Stimulated activated CD8-positive, alpha-beta memory T cell treated with anti-CD3 and anti-CD28 coated beads, Interleukin-15, amount 100 ng/mL, for 24 hours (primary cell): ENCODE data around the gene KRT78.

ENCODE experiments used
- DNase-seq: peaks from one replicate; pipeline ENCODE4 v3.0.0-alpha.2; 2020; ENCODE audit warnings: low read depth

Gene KRT78

GRCh38 chr12:52812749-52813148, 36.0 kb downstream of the KRT78 start:
- DNase-seq, result no peak

- DNase-seq, result no peak
Observed at GRCh38 chr12:52812073-52812400, 36.8 kb downstream of the KRT78 start.

GRCh38 chr12:52811191-52812072, 37.4 kb downstream of the KRT78 start:
- DNase-seq, result no peak

DNA sequence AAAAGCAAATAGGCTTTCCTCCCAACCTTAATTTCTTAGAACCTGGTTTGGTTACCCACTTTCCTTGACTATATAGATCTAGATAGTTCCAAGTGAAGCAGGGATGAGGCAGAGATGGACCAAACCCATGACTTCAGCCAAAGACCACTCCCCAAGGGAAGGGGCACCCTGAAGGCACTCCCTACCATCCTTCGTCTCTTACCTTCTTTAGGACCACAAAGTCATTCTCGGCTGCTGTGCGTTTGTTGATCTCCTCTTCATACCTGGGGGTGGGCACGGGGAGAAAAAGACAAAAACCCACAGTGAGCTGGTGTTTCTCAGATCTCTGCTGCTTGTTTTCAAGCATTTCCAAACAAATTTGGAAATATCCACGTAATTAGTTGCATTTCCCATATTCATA, 38.2 kb downstream of the KRT78 start:
- DNase-seq, result no peak

GRCh38 chr12:52809166-52809565, 39.6 kb downstream of the KRT78 start:
- DNase-seq, result no peak

- no peak for DNase-seq
Observed at GRCh38 chr12:52808573-52809160, 40.1 kb downstream of the KRT78 start.

- no peak for DNase-seq
Observed at GRCh38 chr12:52807544-52808470, 41.0 kb downstream of the KRT78 start.

GRCh38 chr12:52806821-52807543, 41.8 kb downstream of the KRT78 start:
- DNase-seq, result no peak

DNA sequence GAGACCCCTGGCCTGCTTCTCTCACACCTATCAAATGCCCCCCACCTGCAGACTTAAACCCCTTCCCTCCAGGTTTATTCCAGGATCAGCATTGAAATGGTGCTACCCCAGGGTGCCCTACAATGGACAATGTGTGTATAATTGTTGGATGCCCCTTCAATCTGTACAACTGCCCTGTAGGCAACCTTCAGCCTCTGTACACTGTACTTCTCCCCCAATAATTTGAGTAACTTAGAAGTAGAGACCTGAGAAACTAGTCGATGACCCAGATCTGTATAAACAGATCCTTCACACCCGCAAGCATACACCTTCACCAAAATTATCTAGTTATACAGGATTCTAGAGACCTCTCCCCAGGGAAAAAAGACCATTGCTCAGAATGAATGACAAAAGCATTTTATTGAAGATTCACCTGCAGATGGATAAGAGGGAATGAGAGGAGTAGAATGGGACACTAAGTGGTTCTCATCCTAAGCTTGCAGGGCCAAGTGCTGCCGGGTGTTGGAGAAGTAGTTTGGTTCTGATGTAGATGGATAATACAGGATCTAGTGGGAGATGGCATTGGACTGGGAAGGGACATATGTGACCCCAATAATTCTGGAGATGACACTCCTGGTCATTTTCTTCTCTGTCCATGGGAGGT, 42.5 kb downstream of the KRT78 start:
- DNase-seq, result no peak

DNA sequence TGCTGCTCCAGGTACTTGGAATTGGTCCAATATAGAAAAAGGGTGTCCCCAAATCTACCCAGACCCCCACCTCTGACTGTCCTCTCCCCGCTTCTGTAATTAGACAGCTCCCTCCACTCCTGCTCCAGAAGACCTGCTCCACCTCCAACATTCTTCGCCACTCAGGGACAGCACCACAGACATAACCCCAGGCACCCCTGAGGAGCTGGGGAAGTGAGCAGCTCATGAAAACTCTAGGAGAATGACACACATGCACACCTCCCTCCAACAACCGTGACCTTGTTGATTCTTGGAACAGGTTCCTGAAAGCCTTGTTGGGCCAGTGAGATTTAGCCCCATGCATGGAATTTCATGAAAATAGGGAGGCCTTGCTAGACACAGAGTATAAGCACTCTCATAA, 43.1 kb downstream of the KRT78 start:
- DNase-seq, result no peak

DNA sequence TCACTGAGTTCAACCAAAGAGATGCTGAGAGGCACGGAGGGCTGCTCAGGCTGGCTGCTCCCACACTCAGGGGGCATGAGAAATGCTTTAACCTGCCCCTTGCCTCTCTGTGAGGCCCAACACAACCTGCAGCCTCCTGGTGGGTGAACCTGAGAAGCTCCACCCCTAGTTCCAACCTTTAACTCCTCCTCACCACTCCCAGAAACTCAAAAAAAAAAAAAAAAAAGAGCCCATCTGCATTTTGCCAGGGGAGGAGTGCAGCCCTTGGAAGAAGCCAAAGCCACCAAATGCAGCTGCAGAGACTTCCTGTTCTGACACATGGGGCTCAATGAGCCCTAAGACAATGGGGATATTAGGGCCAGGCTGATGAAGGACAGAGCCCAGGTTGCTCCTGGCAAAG, 43.8 kb downstream of the KRT78 start:
- no peak for DNase-seq

DNA sequence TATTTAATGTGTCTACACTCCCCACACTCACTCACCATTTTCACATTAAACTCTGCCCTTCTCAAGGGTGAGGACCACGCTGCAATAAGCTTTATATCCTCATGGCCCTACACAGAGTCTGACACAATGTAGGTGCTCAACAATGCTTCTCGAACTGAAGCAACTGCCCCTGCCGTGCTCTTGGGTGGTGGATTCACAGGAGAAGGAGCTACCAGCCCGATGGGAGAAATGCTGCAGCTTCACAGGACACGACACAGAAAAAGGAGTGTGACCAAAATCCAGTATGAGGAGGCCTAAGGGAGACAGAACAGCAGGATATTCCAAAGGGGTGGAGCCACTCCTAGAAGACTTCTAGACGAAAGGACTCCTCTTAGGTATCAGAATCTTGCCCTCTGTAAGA, 46.4 kb downstream of the KRT78 start:
- no peak for DNase-seq

DNA sequence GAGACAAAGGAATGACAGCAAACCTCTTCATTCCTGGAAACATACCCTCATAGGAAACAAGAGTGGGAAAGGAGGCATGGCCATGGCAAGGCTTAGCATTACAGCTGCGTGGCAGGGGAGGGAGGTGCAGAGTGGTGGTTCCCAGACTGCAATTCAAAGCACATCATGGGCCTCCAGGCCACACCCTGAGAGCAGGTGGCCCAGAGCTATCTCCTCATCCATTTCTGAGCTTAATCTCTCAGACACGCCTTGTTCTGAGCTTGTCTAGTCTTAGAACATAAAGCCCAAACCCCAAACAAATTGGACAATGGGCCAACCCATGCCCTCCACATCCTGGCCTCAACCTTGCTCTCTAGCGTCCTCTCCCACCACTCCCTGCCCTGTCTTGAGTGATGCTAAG, 47.0 kb downstream of the KRT78 start:
- no peak for DNase-seq

GRCh38 chr12:52800259-52800917, 48.4 kb downstream of the KRT78 start:
- DNase-seq, result no peak

DNA sequence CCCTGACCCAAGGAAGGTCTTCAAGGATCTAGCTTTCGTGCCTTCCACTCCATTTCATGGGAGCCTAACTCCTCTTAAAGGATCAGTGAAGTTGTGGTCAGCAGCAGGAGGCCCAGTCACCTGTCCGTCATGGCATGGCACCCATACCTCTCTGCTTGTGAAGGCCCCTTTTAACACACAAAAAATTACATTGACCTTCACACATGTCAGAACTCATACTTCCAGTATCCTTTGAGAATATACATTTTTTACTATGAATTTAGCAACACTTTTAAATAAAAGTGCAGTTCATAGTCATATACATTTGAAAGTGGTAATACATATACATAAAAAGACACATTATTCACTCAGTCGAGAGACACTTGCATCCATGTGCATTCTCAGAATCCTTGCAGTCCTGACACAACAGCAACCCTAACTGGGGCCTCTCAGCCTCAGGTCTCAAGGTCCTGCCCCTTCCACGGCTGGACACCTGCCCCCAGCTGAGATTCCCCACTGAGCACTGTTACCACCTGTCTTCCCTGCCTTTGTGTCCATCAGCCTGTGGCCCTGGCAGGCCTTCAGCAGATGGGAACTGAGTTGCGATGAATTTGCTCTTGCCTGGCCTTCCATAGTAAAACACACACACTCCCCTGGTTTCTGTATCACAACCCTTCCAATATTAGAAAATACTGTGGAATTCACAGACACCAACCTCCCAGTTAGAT, 49.1 kb downstream of the KRT78 start:
- no peak for DNase-seq

DNA sequence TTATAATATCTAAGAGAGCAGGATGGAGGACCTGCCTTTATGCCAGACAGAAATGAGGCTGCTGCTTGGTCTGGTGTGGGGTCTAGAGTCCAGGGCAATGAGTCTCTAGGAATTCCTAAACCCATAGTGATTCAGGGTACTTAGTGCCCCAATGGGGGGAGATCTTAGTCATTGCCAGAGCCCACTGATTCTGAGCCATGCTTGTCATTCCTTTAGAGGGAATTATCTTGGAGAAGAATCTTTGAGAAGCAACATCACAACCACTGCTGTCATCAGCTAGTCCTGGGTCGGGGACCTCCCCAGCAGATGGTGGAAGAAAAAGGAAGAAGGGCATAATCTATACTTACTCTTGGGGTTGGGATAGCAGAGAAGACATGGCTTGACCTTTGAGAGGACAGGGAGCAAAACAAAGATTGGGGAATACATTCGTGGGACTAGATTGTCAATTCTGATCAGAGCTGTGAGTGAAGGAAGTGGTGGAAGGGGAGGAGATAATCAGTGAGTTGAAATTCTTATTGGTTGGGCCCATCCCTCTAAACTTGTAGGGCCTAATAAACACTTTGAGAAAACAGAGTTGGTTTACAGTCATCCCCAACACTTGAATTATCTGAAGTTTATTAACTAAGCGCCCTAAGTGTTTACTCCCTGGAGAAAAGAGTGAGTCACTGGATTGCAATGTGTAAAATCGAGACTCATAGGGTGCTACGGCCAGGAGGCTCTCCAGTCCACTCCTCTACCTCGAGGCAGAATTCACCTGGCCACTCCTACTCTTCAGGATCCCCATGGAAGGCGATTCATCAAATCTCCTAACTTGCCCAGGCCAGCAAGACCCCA, 49.9 kb downstream of the KRT78 start:
- no peak for DNase-seq

DNA sequence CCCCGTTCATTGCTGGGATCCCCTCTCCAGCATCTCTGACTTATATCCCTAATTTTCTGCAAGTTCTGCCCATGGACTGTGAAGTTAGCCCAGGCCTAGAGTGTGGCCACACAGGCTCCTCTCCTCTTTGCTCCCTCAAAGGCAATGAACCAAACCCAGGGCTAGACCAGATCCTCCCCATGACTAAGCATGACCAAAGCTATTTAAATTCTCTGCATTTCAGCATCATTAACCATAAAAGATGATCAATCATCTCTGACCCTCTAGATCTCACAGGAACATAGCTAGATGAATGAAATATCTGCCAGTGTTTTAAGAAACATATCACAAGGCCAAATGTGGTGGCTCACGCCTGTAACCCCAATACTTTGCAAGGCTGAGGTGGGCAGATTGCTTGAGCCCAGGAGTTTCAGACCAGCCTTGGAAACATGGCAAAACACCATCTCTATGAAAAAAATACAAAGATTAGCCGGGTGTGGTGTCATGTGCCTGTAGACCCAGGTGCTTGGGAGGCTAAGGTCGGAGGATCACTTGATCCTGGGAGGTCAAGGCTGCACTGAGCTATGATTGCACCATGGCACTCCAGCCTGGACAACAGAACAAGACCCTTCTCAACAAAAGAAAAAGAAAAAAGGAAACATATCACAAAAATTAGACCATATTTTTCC, 50.7 kb downstream of the KRT78 start:
- DNase-seq, result no peak

GRCh38 chr12:52797529-52797894, 51.3 kb downstream of the KRT78 start:
- DNase-seq, result no peak
